Calu3 (cell line): Measurements from ENCODE around the gene BTBD7. TPM values are rescaled to one million over a fixed set of nuclear protein-coding genes. Genes with fewer than 3 reads are reported as not detected.

Experiments used
- BruUV-seq: library from RNA; stranded (reverse); fragments of 400-500 nt; replicated peaks from 2 replicates; lab custom pipeline; 2021; lab: Mats Ljungman, UMichigan
- CTCF ChIA-PET: fragments of 300-600 bp; sonication (Branson Sonifier 250); formaldehyde crosslinking; loops from one replicate; lab custom pipeline; 2022; ENCODE audit warnings: antibody characterized with exemption; lab: Charles Lee
- DNase-seq: peaks from one replicate; pipeline ENCODE4 v3.0.0; 2022
- H3K27ac Mint-ChIP-seq: one replicate; pipeline ENCODE4 v1.8.0; 2022; ENCODE audit warnings: mixed read lengths; ENCODE audit not compliant: unreplicated experiment
- H3K27me3 Mint-ChIP-seq: one replicate; pipeline ENCODE4 v1.8.0; 2022; ENCODE audit warnings: mixed read lengths; ENCODE audit not compliant: unreplicated experiment
- H3K36me3 Mint-ChIP-seq: one replicate; pipeline ENCODE4 v1.8.0; 2022; ENCODE audit warnings: mild to moderate bottlenecking, moderate library complexity, mixed read lengths; ENCODE audit not compliant: insufficient read depth, unreplicated experiment
- H3K4me1 Mint-ChIP-seq: one replicate; pipeline ENCODE4 v1.8.0; 2022; ENCODE audit warnings: mild to moderate bottlenecking, low read depth, mixed read lengths; ENCODE audit not compliant: unreplicated experiment
- H3K4me3 Mint-ChIP-seq: one replicate; pipeline ENCODE4 v1.8.0; 2022; ENCODE audit warnings: mild to moderate bottlenecking, low read depth, moderate library complexity, mixed read lengths; ENCODE audit not compliant: unreplicated experiment
- H3K9me3 Mint-ChIP-seq: one replicate; pipeline ENCODE4 v1.8.0; 2022; ENCODE audit warnings: low read depth, mixed read lengths; ENCODE audit not compliant: unreplicated experiment
- CTCF ChIP-seq: fragments of 200-600 bp; IDR thresholded peaks from one replicate; pipeline ENCODE4 v1.8.0; 2022; ENCODE audit warnings: antibody characterized with exemption; ENCODE audit not compliant: unreplicated experiment
- intact Hi-C: fragments of 100-400 bp; cut with micrococcal nuclease; formaldehyde crosslinking; loops from one replicate; pipeline ENCODE4 v1.10.0; 2022; ENCODE audit not compliant: unreplicated experiment
- total RNA-seq: library from RNA; stranded (reverse); gene quantifications from 2 replicates; pipeline ENCODE4 v1.2.3, GENCODE V29; 2022

BTBD7 gene
- total RNA-seq, 1 experiment from 2014 or later: 42.0 TPM

GRCh38 chr14:93212432-93212831 is 120.4 kb downstream of the BTBD7 start:
- Mint-ChIP-seq H3K4me3 (no peak overlapping the region), H3K36me3 (peaks cover 13% of the 10 kb centered on the region), H3K27me3 (no peaks in the 10 kb centered on the region), H3K4me1 (peaks cover 8% of the 10 kb centered on the region), H3K9me3 (no peaks in the 10 kb centered on the region), H3K27ac (no peak overlapping the region)
- intact Hi-C loops: no loop called here
- no TSS peak for BruUV-seq
- DNase-seq: no peak
- CTCF ChIA-PET: no interaction called here
- TF ChIP-seq CTCF: no peak

GRCh38 chr14:93207468-93208308 is 125.1 kb downstream of the BTBD7 start:
- intact Hi-C loops: loop anchor here (5.0 kb wide), 2 partner anchors 95 to 335 kb away; no protein-coding TSS in a partner anchor
- Mint-ChIP-seq H3K4me3 (peak overlapping the region; percentile 95), H3K36me3 (peaks cover 32% of the 10 kb centered on the region), H3K27me3 (no peaks in the 10 kb centered on the region), H3K9me3 (no peaks in the 10 kb centered on the region), H3K27ac (peak overlapping the region; percentile 90), H3K4me1 (peaks cover 8% of the 10 kb centered on the region)
- peak; percentile 38 for TF ChIP-seq CTCF
- CTCF ChIA-PET: interaction anchor here (0.5 to 2.2 kb wide), 11 partner anchors 11 to 413 kb away, joined by 3 to 11 read pairs (median 4); partner anchors contain the start of genes GOLGA5, LYSET and MOAP1
- BruUV-seq: TSS peak; percentile 48
- peak; percentile 69 for DNase-seq

- peak within 1 kb of the TSS; percentile 90 for H3K27ac Mint-ChIP-seq
- CTCF ChIA-PET: interaction anchor here (0.5 to 2.2 kb wide), 13 partner anchors 10 to 413 kb away, joined by 3 to 11 read pairs (median 4); partner anchors contain the start of genes GOLGA5, LYSET and MOAP1
- H3K36me3 Mint-ChIP-seq: peaks cover 26% of the 10 kb centered on the region
- no peaks in the 10 kb centered on the region for H3K9me3 Mint-ChIP-seq
- no TSS peak for BruUV-seq
- H3K27me3 Mint-ChIP-seq: no peaks in the 10 kb centered on the region
- TF ChIP-seq CTCF: no peak
- intact Hi-C loops: loop anchor here (5.0 kb wide), 2 partner anchors 95 to 335 kb away; no protein-coding TSS in a partner anchor
- H3K4me1 Mint-ChIP-seq: peaks cover 8% of the 10 kb centered on the region
- peak within 1 kb of the TSS; percentile 95 for H3K4me3 Mint-ChIP-seq
- peak; percentile 97 for DNase-seq
Observed at GRCh38 chr14:93206793-93207467, 125.9 kb downstream of the BTBD7 start, which contains the start of the genes GON7 and UBR7. TSS of gene GON7 (minus strand) at chr14:93207065. CDS start at chr14:93207037, 28 bp downstream. TSS of gene UBR7 (plus strand) at chr14:93207256. CDS start at chr14:93207292, 36 bp downstream.

GRCh38 chr14:93201155-93201704 is 131.6 kb downstream of the BTBD7 start:
- no peak for DNase-seq
- BruUV-seq: no TSS peak
- intact Hi-C loops: no loop called here
- no peaks in the 10 kb centered on the region for H3K4me1 Mint-ChIP-seq
- no peaks in the 10 kb centered on the region for H3K9me3 Mint-ChIP-seq
- H3K36me3 Mint-ChIP-seq: peaks cover 12% of the 10 kb centered on the region
- CTCF ChIA-PET: no interaction called here
- H3K27ac Mint-ChIP-seq: no peak overlapping the region
- no peaks in the 10 kb centered on the region for H3K27me3 Mint-ChIP-seq
- TF ChIP-seq CTCF: no peak
- no peak overlapping the region for H3K4me3 Mint-ChIP-seq
